SK-N-MC (cell line): Measurements from ENCODE around the gene OR2T6.
"Not testable (repeated sequence)": the region's sequence is repeated elsewhere in the genome, so short reads cannot be mapped to it uniquely, and the experiment has no call there.

ENCODE experiments used
- EZH2 ChIP-seq: fragments of 200-600 bp; sonication (generic); IDR thresholded peaks from one replicate; pipeline ENCODE4 v1.6.1; 2017; ENCODE audit warnings: antibody characterized with exemption
- FOXP2 ChIP-seq: optimal IDR thresholded peaks from 2 replicates; pipeline ENCODE3; 2011; ENCODE audit warnings: mild to moderate bottlenecking, moderate library complexity; ENCODE audit not compliant: insufficient read depth; ENCODE audit errors: extremely low read length, control extremely low read depth
- POLR2AphosphoS5 ChIP-seq: IDR thresholded peaks from 2 replicates; pipeline ENCODE4 v1.6.1; 2012; ENCODE audit warnings: mild to moderate bottlenecking, low read depth, low read length, borderline replicate concordance

DNA sequence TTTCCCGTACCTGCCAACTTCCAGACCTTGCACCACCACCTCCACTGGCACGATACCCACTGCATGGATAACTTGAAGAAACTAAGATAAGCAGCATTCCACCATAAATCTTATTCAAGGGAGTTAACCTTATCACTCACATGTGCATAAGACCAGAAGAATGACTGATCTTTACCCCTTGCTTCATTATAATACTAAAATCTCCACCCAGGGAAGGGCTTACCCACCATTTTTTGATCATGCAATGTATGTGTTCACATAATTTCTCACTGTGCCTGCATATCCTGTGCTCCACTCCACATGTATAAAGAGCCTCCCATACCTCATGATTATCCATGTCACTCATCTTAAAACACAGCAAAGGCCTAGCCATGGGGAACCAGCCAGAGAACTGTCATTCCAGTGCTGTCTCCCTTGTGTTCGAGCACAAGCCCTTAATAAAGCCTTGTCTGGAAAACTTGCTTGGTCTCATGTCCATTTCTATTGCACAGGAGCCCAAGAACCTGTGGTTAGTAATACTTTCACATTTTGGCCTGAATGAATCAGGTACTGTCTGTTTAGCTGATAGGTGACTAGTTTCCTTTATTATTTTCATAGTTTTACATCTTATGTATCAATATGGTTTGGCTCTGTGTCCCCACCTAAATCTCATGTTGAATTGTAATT lies 52.1 kb downstream of the OR2T6 start:
- TF ChIP-seq POLR2AphosphoS5, EZH2, FOXP2: not testable (repeated sequence)
